GM18517 (cell line): ENCODE data around the gene ACVR1.

ENCODE experiments used
- ATAC-seq: cut with Tn5 transposase; IDR thresholded peaks from one replicate; pipeline ENCODE4 v1.9.1; 2021; ENCODE audit warnings: mild to moderate bottlenecking, moderate library complexity; ENCODE audit not compliant: unreplicated experiment

The ACVR1 gene

DNA sequence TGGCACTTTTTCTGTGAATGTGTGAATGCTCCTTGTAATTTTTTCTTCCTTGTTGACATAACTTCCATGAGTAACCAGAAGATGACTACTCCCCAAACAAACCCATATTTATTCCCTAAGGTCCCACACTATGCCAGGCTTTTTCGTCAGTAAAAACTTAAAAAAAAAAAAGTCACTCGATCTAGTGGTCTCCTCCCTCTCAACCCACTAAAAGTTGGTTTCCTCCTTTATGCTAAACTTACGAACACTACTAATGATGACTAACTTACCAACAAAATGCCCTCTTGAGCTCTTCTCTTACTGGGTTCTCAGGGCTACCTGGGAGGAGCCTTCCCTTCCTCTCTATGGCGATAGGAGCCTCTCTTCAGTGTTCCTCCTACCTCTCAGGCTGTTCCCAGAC lies 18.2 kb downstream of the ACVR1 start:
- ATAC-seq, result no peak

DNA sequence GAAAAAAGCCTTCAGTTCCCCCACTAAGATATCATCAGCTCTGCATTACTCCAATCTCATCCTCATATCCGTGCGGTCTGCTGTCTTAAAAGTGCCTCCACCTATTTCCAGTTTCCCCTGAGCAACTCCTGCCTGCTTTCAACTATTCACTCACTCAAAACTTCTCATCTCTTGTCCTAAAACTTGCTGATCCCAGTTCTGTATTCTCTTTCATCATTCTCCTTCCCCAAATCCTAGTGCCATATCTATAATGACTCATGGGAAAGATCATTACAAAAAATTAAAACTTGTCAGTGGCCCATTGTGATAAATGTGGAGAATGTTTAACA lies 20.0 kb downstream of the ACVR1 start:
- no peak for ATAC-seq

DNA sequence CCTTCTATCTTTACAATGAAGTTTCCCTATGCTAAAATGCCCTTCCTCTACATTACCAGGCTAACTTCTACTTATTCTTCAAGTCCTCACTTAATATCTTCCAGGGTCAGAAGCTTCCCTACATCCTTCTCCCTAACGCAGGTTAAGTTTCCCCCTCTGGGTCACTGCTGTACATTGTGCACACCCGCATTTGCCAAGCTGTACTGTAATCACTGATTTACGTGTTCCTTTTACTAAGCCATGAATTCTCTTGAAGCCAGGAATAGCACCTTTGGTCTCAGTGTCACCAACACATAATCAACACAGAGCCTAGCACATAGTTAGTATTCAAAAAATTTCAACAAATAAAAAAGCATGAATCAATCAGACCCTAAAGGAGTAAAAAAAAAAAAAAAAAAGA lies 22.3 kb downstream of the ACVR1 start:
- no peak for ATAC-seq

- ATAC-seq, result no peak
Observed at GRCh38 chr2:157853211-157853610, 22.9 kb downstream of the ACVR1 start.

GRCh38 chr2:157849591-157849990 lies 26.5 kb downstream of the ACVR1 start:
- no peak for ATAC-seq

DNA sequence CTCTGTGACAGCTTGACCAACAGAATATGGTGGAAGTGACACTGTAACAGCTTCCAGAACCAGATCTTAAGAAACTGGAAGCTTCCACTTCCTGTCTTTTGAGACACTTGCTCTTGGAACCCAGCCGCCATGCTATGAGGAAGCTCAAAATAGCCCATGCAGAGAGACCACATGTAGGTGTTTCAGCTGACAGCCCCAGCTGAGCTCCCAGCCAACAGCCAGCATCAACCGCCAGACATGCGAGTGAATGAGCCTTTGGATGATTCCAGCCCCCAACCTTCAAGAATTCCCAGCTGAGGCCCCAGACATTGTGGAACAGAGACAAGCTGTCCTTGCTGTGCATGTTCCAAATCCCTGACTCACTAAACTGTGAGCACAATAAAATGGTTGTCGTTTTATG lies 27.9 kb downstream of the ACVR1 start:
- no peak for ATAC-seq

DNA sequence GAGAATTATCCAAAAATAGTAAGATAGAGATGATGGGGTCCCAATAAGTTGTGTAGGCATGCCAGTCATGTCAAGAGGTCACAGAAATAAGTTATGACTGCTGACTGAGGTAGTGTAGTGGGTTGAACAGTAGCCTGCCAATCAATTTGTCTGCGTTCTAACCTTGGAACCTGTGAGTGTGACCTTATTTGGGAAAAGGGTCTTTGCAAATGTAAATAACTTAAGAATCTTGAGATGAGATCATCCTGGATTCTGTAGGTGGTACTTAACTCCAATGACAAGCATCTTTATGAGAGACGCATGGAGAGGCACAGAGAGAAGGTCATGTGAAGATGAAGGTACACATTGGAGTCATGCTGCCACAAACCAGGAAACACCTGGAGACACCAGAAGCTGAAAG lies 31.0 kb downstream of the ACVR1 start:
- no peak for ATAC-seq

- no peak for ATAC-seq
Observed at GRCh38 chr2:157843935-157844334, 32.2 kb downstream of the ACVR1 start.

DNA sequence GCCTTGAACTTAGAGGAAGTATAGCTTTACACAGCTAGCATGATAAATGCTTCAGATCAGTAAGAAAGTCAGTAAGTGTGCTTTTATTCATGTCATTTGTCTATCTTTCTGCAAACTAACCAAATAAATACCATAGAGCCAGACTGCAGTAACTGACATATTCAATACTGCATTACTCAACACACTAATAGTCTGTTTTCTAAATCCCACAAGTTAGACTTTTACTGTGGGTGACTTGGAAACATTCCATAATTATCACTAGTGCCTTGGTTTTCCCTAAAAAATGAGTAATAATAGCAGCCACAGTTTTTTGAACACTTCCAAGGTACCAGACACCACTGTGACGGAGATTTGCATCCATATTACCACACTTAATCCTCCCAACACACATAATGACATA lies 33.0 kb downstream of the ACVR1 start:
- no peak for ATAC-seq

GRCh38 chr2:157842106-157842879 lies 33.8 kb downstream of the ACVR1 start:
- ATAC-seq, result no peak

DNA sequence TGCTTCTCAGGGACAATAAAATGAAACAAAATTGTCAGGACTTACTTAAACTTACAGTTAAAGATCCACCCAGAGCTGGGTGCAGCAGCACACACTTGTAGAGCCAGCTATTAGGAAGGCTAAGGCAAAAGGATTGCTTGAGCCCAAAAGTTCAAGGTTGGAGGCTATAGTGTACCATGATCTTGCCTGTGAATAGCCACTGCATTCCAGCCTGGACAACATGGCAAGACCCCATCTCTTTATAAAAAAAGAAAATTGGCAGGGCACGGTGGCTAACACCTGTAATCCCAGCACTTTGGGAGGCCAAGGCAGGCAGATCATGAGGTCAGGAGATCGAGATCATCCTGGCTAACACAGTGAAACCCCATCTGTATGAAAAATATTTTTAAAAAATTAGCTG lies 34.6 kb downstream of the ACVR1 start:
- no peak for ATAC-seq

GRCh38 chr2:157840568-157841156 lies 35.5 kb downstream of the ACVR1 start:
- no peak for ATAC-seq

DNA sequence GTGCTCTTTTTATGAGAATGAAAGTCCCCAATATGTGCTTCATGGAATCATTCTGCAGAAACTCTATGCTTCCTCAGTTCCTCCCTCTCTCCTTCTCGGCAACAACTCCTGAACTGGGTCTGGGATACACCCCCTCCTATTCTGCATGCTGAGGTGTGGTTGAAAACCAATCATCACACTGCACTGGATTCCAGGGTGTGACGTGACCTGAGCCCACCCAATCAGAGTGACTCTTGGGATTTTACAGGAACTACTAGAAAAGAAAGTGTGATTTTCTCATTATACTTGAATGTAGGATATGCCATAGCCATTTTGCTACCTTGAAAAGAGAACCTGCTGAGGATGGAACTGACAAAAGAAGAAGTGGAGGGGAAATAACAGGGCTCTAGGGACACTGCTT lies 36.3 kb downstream of the ACVR1 start:
- ATAC-seq, result no peak

- no peak for ATAC-seq
Observed at GRCh38 chr2:157839162-157839801, 36.8 kb downstream of the ACVR1 start.

DNA sequence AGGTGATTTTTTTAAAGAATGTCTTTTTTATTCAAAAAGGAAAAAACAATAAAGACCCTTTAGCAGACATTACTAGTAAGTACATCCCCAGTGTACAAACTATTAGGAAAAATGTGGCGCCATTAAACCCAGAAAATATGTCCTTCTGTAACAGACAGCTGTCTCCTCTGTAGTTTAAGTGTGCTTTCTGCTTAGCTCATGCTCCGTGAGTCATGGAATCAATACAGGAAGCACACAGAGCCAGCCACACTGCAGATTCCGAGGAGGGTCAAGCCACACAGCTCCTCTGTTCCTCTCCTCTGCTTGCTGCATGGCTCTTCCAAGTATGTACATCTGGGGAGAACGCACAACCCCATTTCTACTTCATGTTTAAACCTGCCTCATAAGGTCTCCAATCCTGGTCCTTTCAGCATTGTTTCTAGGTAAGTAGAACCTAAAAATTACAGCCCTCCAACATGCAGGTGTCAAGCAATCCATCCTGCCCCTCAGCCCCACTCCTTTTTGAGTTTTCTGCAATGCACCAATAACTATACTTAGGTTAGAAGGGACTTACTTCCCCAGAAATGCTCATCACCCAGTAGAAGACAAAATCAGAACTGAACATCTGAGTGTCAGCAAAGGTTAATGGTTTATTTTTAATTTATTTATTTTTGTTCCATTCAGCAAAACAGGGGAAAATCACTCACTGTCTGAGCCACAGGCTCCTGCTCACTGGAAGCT lies 37.5 kb downstream of the ACVR1 start:
- ATAC-seq, result no peak

GRCh38 chr2:157837851-157838441 lies 38.2 kb downstream of the ACVR1 start:
- ATAC-seq, result no peak

DNA sequence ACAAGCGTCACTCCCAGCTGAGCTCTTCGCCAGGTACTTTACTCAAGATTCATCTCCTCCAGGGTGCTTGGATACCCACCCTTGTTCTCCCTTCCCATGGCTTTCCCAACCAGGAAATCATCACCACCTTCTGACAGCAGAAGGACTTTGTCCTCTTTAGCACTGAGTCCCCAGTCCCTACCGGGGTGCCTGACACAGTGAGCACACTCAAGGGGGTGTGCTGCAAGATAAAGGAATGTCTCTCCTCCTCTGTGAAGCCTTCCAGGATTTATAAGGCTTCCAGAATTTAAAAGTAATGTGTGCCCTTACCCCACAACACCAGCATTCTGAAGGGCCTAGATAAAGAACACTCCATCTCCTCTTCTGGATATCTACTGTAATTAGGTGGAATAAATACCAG lies 39.6 kb downstream of the ACVR1 start:
- ATAC-seq, result no peak

- ATAC-seq, result no peak
Observed at GRCh38 chr2:157835425-157835824, 40.7 kb downstream of the ACVR1 start.

DNA sequence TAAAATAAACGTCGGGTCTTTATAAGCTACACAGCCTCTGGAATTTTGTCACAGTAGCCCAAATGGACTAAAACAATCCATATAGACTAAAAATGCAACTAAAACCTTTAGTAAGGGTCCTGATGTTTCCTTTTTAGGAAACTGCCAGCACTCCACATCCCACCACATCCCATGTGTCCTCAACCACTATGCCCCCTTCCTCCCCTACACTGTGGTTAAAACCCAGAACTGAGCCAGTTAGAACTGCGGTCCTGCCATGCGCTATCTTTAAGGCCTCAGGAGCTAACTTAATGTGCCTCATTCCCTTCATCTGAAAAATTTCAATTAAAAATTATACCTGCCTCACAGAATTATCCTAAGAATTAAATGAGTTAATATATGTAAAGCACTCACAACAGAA lies 41.1 kb downstream of the ACVR1 start:
- ATAC-seq, result no peak

GRCh38 chr2:157833721-157834120 lies 42.4 kb downstream of the ACVR1 start:
- no peak for ATAC-seq

GRCh38 chr2:157831573-157832315 lies 44.4 kb downstream of the ACVR1 start:
- no peak for ATAC-seq
